ENCODE results near the gene FBXL16. TPM values are rescaled to one million over a fixed set of nuclear protein-coding genes. Genes with fewer than 3 reads are reported as not detected.

Gene FBXL16
- total and polyA plus RNA-seq, 2 experiments from 2014 or later, result 8.9 to 12.6 TPM

DNA sequence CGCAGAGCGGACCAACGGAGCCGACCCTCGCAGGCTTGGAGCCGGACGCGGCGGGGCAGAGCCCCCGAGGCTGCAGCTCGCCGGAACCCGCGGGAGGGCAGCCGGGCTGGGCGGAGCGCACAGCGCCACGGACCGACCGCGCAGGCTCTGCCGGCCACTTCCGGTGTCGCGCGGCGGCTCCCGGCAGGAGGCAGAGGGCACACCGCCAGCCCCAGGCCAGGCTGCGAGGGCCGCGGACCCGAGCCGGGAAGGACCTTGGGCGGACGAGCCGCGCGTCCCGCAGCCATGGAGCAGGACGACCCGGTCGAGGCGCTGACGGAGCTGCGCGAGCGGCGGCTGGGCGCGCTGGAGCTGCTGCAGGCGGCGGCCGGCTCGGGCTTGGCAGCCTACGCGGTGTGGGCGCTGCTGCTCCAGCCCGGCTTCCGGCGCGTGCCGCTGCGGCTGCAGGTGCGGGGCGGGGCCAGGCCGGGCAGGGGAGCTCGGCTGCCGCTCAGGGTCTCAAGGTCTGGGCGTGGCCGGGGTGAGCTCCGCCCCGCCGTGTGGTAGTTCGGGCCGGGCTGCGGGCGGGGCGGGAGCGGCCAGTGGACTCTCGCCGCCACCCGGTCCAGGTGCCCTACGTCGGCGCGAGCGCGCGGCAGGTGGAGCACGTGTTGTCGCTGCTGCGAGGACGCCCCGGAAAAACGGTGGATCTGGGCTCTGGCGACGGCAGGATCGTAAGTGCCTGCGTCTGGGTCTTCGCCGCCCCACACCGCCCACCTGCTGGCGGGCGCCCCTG, 15.6 kb upstream of the FBXL16 start, which contains the start of gene ANTKMT:
TSS of gene ANTKMT (plus strand) at position 157 of the 775 bp plus-strand sequence. CDS start at position 286, 129 bp downstream.
- peak within 1 kb of the TSS; percentile 97 for H3K4me2 ChIP-seq
- Mint-ChIP-seq H3K27me3 (ENCODE audit: insufficient read depth, low read depth, poor library complexity) (peaks cover 26% of the 10 kb centered on the region), H3K4me3 (peak within 1 kb of the TSS; percentile 83), H3K4me1 (peaks cover 13% of the 10 kb centered on the region; the same call in 2 of the 3 replicates), H3K27ac (peak within 1 kb of the TSS; percentile 72), H3K9me3 (no peaks in the 10 kb centered on the region), H3K36me3 (ENCODE audit: low read depth) (no peaks in the 10 kb centered on the region)
- H3K4me1 ChIP-seq (ENCODE audit: insufficient read depth), result peaks cover 11% of the 10 kb centered on the region; the same call in 1 of the 2 replicates
- H3K36me3 ChIP-seq (ENCODE audit: insufficient read depth), result no peaks in the 10 kb centered on the region
- H3K4me3 ChIP-seq, result peak within 1 kb of the TSS; percentile 82
- H3K9me2 ChIP-seq (ENCODE audit: insufficient read depth), result no peaks in the 10 kb centered on the region
- H3K79me2 ChIP-seq (replicated peaks; ENCODE audit: insufficient read depth), result no peaks in the 10 kb centered on the region
- 0 out of 2 replicates have a peak within 1 kb of the TSS, but pooled peaks have one; percentile 74 for H3K27ac ChIP-seq (ENCODE audit: low read depth)
- no peaks in the 10 kb centered on the region for H4K20me1 ChIP-seq (replicated peaks; ENCODE audit: insufficient read depth)
- 0 out of 2 replicates have a peak within 1 kb of the TSS, but pooled peaks have one; percentile 32 for H2AFZ ChIP-seq
- ATAC-seq, result peak; percentile 74
- TF ChIP-seq, protein P1, sequence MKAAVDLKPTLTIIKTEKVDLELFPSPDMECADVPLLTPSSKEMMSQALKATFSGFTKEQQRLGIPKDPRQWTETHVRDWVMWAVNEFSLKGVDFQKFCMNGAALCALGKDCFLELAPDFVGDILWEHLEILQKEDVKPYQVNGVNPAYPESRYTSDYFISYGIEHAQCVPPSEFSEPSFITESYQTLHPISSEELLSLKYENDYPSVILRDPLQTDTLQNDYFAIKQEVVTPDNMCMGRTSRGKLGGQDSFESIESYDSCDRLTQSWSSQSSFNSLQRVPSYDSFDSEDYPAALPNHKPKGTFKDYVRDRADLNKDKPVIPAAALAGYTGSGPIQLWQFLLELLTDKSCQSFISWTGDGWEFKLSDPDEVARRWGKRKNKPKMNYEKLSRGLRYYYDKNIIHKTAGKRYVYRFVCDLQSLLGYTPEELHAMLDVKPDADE (IDR thresholded peaks at IDR 0.05), result peak; percentile 7; the same call in 1 of the 2 replicates
- TF ChIP-seq EZH2 (IDR thresholded peaks at IDR 0.05; ENCODE audit: low read depth, unreplicated experiment) (no peak), POLR2AphosphoS5 (IDR thresholded peaks at IDR 0.05; ENCODE audit: low read depth) (peak; percentile 70), JUNB (IDR thresholded peaks at IDR 0.05; ENCODE audit: unreplicated experiment) (no peak), STAT1 (IDR thresholded peaks at IDR 0.05; ENCODE audit: unreplicated experiment) (no peak), EZH2phosphoT487 (IDR thresholded peaks at IDR 0.05; ENCODE audit: unreplicated experiment) (no peak), CREB1 (CRISPR knock-in tag; IDR thresholded peaks at IDR 0.05; ENCODE audit: low read depth) (peak; percentile 69)
- TF ChIP-seq, protein P2, sequence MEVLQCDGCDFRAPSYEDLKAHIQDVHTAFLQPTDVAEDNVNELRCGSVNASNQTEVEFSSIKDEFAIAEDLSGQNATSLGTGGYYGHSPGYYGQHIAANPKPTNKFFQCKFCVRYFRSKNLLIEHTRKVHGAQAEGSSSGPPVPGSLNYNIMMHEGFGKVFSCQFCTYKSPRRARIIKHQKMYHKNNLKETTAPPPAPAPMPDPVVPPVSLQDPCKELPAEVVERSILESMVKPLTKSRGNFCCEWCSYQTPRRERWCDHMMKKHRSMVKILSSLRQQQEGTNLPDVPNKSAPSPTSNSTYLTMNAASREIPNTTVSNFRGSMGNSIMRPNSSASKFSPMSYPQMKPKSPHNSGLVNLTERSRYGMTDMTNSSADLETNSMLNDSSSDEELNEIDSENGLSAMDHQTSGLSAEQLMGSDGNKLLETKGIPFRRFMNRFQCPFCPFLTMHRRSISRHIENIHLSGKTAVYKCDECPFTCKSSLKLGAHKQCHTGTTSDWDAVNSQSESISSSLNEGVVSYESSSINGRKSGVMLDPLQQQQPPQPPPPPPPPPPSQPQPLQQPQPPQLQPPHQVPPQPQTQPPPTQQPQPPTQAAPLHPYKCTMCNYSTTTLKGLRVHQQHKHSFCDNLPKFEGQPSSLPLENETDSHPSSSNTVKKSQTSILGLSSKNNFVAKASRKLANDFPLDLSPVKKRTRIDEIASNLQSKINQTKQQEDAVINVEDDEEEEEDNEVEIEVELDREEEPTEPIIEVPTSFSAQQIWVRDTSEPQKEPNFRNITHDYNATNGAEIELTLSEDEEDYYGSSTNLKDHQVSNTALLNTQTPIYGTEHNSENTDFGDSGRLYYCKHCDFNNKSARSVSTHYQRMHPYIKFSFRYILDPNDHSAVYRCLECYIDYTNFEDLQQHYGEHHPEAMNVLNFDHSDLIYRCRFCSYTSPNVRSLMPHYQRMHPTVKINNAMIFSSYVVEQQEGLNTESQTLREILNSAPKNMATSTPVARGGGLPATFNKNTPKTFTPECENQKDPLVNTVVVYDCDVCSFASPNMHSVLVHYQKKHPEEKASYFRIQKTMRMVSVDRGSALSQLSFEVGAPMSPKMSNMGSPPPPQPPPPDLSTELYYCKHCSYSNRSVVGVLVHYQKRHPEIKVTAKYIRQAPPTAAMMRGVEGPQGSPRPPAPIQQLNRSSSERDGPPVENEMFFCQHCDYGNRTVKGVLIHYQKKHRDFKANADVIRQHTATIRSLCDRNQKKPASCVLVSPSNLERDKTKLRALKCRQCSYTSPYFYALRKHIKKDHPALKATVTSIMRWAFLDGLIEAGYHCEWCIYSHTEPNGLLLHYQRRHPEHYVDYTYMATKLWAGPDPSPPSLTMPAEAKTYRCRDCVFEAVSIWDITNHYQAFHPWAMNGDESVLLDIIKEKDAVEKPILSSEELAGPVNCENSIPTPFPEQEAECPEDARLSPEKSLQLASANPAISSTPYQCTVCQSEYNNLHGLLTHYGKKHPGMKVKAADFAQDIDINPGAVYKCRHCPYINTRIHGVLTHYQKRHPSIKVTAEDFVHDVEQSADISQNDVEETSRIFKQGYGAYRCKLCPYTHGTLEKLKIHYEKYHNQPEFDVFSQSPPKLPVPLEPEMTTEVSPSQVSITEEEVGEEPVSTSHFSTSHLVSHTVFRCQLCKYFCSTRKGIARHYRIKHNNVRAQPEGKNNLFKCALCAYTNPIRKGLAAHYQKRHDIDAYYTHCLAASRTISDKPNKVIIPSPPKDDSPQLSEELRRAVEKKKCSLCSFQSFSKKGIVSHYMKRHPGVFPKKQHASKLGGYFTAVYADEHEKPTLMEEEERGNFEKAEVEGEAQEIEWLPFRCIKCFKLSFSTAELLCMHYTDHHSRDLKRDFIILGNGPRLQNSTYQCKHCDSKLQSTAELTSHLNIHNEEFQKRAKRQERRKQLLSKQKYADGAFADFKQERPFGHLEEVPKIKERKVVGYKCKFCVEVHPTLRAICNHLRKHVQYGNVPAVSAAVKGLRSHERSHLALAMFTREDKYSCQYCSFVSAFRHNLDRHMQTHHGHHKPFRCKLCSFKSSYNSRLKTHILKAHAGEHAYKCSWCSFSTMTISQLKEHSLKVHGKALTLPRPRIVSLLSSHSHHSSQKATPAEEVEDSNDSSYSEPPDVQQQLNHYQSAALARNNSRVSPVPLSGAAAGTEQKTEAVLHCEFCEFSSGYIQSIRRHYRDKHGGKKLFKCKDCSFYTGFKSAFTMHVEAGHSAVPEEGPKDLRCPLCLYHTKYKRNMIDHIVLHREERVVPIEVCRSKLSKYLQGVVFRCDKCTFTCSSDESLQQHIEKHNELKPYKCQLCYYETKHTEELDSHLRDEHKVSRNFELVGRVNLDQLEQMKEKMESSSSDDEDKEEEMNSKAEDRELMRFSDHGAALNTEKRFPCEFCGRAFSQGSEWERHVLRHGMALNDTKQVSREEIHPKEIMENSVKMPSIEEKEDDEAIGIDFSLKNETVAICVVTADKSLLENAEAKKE (CRISPR knock-in tag; IDR thresholded peaks at IDR 0.05), result no peak
- peak; percentile 97 for DNase-seq (ENCODE audit: low spot score)
- H3K27me3 ChIP-seq (ENCODE audit: insufficient read depth), result peaks cover 25% of the 10 kb centered on the region
- H3F3A ChIP-seq (replicated peaks; ENCODE audit: low read depth), result peaks cover 7% of the 10 kb centered on the region

Data from GM23338 (cell line).